Measurements from ENCODE around the gene ARSJ.

DNA sequence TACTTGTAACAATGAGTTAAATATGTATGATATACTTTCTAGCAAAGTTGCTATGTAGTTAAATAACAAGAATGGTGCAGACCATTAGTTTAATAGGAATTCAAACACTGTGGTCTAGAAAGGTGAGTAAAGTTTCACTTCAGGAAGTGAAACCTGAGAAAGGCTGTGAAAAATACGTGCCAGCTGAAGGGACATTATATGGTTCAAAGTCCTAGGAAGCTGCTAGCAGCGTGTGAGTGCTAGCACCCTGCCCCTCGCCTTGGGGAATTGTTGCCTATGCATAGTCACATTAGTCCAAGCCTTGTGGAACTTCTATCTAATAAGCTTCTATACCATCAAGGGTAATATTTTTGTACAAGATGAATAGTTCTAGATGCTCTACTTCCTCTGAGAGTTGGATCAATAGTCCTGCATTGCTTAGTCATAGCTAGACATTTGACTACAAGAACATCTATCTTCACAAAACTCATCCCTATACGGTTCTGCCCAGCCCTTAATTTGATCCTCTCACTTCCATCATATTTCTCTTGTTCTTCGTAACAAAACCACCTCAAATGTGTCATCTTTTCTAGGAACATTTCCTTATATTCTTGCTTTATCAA lies 45.8 kb upstream of the ARSJ start:
- no peak for TF ChIP-seq EZH2phosphoT487 (IDR thresholded peaks at IDR 0.05; ENCODE audit: borderline replicate concordance, low read length)
- TF ChIP-seq, protein P1, sequence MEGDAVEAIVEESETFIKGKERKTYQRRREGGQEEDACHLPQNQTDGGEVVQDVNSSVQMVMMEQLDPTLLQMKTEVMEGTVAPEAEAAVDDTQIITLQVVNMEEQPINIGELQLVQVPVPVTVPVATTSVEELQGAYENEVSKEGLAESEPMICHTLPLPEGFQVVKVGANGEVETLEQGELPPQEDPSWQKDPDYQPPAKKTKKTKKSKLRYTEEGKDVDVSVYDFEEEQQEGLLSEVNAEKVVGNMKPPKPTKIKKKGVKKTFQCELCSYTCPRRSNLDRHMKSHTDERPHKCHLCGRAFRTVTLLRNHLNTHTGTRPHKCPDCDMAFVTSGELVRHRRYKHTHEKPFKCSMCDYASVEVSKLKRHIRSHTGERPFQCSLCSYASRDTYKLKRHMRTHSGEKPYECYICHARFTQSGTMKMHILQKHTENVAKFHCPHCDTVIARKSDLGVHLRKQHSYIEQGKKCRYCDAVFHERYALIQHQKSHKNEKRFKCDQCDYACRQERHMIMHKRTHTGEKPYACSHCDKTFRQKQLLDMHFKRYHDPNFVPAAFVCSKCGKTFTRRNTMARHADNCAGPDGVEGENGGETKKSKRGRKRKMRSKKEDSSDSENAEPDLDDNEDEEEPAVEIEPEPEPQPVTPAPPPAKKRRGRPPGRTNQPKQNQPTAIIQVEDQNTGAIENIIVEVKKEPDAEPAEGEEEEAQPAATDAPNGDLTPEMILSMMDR (IDR thresholded peaks at IDR 0.05; ENCODE audit: low read depth, low read length, poor library complexity, severe bottlenecking), result no peak

Data from DOHH2 (cell line).